Jurkat, Clone E6-1 (cell line): ENCODE data around the gene ZNF503.
A peak's percentile ranks its signal among the peaks of the same experiment; 100 is the strongest.

ENCODE experiments used
- DNase-seq: peaks from one replicate; pipeline ENCODE4 v3.0.0-alpha.2; 2011; ENCODE audit warnings: low read depth, low spot score
- H3K4me3 ChIP-seq: 2 replicates; pipeline ENCODE4 v1.5.1; 2011; ENCODE audit warnings: mild to moderate bottlenecking, low read length, control low read depth, moderate library complexity

Gene ZNF503

GRCh38 chr10:75408509-75408875 lies 6.9 kb upstream of the ZNF503 start:
- no peak for DNase-seq
- H3K4me3 ChIP-seq = peak overlapping the region; percentile 71

DNA sequence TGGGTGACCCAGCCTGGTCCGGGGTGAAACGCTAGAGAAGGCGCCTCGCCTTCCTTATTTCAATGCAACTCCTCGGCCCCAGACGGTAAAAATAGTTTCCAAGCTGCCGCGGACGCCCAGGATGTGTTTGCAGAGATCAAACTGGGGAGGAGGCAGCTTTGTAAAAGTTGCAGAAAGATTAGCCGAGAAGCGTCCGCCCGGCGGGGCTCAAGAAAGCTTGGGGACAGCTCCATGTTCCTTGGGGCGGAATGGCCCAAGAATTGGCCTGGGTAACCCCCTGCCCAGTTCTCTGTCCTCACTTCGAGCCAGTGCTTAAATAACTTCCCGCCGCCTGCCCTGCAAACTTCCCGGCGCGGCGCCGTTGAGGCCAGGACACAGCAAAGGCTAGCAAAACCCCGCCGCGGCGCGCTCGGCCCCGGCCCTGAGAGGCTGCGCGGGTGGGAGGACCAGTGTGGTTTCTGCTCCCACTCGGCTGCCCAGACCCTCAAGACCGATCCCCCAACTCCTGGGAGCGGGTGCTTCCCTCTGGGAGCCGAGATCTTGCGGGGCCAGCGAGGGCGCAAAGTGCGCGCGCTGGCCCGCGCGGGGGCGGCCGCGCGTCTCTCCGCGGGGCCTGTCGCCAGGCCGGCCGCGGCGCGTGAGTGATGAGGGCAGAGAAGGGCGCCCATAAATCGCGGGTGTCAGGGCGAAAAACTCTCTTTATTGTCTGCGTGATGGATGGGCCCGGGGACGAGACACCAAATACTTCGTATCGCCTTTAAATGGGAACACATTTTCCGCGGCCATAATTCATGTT lies 6.3 kb upstream of the ZNF503 start:
- no peak overlapping the region for H3K4me3 ChIP-seq
- no peak for DNase-seq

DNA sequence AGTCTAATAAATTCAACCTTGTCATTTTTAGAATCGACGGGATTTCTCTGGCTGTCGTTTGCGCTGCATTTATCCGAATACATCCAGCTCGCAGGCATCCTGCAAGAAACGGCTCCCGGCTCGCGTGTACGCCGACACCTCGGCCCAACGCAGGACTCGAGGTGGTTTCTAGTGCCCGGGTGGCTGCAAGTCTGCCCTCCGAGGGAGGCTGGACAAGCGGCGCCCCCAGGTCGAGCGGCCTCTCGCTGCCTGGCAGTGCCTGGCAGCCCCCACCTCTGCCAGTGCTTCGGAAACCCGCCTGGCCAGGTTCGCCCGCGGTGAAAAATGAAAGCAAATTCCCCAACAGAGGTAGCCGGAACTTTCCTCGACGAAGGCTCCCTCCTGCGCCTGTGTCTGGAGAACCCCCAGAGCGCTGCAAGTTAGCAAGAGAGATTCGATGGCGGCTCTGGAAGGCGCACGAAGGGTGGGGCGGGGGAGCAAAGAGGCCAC lies 5.7 kb upstream of the ZNF503 start:
- no peak for DNase-seq
- no peak overlapping the region for H3K4me3 ChIP-seq

DNA sequence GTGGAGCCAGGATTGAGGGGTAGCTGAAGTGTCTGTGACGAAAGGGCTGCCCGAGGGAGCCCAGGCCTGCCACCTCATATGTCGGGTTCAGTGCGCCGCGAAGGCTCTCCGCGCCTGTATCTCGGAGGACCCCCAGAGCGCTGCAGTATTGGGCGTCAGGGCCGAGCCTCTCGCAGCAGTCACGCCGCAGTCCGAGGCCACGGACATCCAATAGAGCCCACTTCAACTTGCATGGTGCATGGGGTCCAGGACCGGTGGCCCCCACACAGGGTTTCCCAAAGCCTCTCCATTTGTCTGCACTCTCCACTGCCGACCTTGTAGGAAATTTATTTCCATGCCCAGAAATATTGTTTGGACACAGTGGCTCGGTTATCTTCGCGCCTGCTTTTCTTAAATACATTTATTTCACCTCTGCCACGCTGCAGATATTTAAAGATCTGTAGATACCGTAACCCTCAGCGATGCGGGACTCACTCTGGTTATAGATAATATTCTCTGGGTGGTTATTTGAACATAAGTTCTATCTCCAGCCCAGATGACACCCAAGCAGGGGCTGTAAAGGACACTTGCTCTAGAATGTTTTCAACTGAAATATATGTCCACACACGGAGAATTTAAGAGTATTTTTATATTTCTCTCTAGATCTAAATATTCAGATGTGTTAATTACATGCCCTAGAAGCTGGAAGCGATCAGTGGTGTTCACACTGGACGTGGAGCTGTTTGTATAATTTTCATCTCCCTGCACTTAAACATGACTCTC lies 5.1 kb upstream of the ZNF503 start:
- no peak for DNase-seq
- H3K4me3 ChIP-seq = no peak overlapping the region

DNA sequence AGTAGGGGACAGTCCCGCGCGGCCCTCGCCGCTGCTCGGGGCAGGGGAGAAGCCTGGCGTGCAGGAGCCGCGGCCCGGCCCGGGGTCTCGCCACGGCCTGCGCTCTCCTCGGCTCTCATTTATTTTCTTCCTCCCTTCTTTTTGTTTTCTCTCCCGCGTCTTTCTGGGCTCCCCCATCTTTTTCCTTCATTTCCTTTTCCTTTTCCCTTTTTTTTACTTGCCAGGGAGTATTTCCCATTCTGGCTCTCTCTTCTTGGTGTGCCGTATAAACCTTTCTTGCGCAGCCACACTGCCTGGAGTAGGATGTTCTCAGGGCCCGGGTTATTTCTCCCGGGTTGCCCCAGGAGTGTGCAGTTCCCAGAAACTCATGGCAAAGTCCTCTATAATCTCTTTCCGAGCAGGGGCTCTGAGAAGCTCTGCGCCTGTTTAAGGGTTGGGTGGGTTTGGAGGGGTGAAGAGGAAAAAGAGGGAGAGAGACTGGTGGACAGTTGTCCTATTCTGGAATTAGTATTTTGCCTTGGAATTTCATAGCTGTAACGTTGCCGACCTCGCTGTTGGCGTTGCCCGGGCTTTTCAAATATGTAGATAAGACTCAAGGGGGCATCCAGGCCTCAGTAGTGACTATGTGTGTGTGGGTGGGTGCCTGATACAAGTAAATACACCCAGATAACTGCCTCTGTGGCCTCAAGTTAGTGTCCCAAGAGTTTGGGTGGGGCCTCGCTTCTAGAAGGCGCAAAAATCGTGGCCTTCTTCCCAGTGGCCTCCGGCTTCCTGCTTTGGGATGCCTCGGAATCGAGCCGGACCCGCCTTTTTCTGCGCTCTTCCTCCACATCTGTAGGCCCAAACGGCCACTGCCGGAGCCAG lies 4.3 kb upstream of the ZNF503 start:
- DNase-seq = no peak
- no peak overlapping the region for H3K4me3 ChIP-seq

DNA sequence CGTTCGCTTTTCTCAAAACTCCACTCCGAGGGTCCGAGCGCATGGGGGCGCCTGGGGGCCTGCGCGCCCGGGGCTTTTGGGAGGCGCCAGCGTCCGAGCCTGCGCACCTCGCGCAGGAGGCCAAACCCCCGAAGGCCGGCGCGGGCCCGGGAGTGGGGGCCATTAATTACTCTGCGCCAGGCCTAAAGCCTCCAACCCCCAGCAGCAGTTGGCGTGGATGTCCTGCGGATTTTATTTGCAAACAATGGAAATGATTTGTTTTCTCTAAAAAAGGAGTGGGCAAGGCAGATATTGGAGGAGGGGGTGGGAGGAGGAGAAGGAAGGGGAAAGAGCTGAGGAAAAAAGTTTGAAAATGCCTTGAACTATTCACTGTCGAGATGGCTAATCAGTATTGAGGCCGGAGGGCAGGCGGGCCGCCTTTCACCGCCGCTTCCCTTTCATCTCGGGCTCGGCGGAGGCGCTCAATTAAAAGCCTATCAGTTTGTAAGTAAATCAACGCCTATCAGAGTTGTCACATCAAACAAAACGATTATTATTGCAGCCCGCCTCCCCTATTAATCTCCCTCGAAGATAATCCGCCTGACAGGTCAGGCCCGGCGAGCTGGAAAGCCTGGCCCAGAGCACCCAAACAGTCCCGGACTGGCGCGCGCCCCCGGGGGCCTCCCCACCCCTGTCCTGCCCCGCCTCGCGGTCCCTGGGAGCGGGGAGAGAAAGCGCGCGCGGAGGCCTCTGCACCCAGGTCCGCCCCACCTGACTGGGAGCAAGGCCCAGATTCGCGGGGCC lies 3.4 kb upstream of the ZNF503 start:
- DNase-seq = no peak
- H3K4me3 ChIP-seq = no peak overlapping the region

- H3K4me3 ChIP-seq = no peak overlapping the region
- no peak for DNase-seq
Measured at GRCh38 chr10:75403939-75404814, 2.6 kb upstream of the ZNF503 start.

DNA sequence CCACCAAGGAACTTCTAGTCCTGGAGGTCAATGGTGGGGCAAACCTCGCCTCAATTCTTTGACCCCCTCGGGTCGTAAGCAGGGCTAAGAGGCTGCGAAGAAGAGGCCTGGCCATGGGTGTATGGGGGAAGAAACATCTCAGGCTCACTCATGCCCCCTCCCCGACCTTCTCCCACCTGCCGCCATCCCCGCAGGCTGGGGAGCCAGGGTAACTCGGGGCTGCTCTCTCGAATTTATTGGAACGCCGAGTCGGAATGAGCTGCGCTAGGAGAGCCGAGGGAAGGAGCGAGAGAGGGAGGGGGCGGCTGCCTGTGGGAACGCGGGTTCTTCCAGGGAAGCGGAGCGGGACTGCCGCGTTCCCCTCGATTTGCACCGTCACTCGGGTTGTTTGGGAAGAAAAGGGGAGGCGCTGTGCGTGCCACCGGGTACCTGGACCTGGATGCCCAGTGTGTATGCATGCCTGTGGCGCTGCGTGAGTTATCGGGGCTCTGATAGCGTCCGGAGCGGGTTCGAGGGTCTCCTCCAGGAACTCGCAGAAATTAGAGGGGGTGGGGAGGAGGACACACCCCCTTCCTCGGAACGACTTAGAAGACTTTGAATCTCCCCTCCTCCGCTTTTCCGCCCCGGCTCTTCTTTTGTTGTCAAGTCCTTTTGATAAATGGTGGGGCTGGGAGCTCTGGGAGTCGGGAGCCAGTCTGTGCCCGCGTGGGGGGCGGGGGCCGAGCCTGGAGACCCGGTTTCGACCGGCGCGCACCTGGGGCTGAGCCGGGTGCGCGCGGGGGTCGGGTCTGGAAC lies 1.8 kb upstream of the ZNF503 start:
- no peak for DNase-seq
- no peak overlapping the region for H3K4me3 ChIP-seq

DNA sequence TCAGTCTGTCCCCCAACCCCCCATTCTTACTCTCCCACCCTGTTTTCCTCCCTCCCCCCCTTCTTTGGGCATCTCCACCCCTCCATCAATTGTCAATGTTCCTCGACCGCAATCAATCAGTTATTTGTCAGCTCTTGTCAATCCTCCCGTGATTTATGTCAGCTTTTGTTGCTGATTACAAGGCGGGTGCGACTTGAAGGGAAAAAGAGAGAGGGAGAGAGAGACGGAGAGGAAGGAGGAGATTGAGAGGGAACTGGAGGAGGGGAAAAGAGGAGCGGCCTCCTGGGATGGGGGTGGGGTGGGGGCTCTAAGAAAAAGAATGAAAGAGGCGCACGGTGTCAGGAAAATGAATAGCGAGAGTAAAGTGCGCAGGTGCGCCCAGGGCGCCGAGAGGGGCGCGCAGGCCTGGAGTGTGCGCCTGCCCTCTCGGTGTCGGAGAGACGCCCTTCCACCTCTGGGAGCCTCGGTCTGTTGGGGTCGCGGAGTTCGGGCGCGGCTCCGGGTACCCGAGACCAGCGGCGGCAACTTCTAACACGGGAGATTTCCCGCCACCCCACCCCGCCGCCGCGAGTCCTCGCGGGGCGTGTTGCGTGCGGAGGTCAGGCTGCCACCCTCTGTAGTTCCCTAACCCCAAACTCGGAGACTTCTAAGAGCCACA lies 1.1 kb upstream of the ZNF503 start:
- no peak for DNase-seq
- peak overlapping the region; percentile 51 for H3K4me3 ChIP-seq

GRCh38 chr10:75400771-75401568 lies 594 bp downstream of the ZNF503 start:
- DNase-seq = no peak
- H3K4me3 ChIP-seq = peak overlapping the region; percentile 51

DNA sequence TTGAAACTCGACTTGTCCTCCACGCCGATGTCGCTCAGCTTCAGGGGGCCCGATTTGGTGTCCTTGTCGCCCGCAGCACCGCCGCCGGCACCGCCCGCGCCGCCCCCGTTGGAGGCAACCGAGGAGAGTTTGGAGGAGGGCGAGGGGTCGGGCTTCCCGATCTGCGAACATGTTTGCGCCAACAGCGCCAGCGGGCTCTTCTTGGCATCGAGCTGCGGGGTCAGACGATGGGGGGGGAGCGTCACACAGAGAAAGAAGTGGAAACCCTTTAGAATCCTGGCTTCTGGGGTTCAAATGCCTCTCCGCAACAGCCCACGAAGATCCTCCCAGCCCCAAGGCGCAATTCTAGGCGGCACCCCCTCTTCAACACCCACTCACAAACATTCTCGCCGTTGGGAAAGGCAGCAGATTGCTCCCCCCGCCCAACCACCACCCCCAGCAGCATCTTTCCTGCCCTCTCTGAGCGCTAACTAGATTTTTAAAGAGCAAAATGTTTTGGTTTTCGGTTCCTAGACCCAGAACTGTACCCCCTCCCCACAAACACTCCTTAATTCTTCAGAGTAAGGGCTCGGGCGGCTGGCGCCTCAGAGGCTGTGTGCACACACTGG lies 1.3 kb downstream of the ZNF503 start:
- H3K4me3 ChIP-seq = peak overlapping the region; percentile 40
- no peak for DNase-seq

DNA sequence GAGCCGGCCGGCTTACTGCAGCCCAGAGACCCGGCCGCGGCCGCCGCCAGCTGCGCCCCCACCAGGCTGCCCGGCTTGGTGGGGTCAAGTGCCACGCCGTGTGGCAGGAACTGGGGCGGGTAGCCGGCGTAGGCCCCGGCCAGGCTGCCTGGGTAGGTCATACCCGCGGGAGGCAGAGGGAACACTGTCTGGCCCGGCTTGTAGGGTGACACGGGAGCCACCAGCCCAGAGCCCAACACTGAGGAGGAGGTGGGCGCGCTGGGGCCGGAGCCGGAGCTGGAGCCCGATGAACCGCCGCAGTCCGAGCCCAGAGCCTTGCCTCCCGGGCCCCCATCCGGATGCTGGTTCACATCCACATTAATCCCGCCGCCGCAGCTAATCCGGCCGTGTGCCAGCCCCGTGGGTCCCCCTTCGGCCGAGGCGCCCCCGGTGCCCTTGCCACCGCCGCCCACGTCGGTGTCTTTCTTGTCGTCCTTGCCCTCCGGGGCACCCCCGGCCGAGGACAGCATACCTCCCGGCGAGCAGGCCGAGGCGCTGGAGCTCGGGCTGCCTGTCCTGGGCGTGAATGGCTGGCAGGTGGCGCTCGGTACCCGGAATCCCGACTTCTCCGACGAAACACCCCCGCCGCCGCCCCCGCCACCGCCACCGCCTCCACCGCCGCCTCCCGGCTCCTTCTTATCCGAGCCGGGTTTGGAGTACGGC lies 2.0 kb downstream of the ZNF503 start:
- no peak for DNase-seq
- H3K4me3 ChIP-seq = no peak overlapping the region

DNA sequence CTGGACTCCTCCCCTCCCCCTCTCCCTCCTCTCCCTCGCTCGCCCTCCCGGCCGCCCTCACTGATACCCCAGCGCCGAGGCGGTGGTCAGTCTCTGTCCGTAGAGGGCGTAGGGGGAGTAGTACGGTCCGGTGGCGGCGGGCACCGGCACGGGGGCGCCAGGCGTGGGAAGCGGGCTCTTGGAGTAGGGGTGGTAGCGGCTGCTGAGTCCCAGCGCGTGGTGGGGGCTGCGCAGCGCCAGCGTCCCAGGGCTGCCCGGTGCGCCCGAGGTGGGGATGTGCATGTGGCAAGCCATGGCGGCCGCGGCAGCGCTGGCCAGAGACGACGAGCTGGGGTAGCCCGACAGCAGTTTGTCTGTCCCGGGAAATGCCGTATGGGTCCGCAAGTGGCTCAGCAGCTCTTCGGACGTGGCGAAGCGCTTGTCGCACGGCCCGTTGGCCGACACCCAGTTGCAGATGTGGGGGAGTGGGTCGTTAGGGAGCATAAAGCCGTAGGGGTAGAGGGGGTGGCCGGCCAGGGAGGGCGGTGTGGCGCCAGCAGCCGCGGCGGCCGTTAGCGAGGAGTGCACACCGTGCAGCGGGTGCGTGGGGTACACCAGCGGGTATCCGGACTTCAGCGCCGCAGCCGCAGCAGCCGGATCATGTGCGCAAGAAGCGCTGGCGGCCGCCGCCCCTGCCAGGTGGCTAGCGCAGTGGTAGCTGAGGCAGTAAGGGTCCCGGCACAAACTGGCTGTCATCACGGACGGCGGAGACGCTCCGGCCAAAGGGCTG lies 2.7 kb downstream of the ZNF503 start:
- H3K4me3 ChIP-seq = no peak overlapping the region
- no peak for DNase-seq

DNA sequence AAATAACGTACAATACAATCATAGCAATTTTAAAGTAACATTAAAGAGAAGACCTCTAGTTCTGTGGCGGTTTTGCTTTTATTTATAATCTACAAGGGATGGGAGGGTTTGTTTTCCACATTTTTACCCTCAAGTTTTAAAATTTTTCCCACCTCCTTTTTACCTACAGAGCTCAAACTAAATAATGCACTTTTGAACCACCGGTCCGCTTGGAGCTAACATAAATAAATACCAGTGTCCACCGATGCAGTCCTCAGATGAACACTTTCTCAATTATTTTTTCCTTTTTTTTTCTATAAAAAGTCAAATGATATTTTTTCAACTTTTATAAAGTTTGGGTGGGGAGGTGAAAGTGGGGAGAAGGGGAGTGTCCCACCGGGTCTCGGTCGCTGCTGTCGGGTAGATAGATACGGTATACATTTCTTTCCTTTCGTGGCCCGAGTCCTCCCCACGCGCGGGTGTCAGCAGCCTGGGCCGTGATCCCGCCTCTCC lies 3.3 kb downstream of the ZNF503 start:
- no peak for DNase-seq
- H3K4me3 ChIP-seq = no peak overlapping the region
